H9 (cell line): Measurements from ENCODE around the gene KCNJ1. TPM values are rescaled to one million over a fixed set of nuclear protein-coding genes. Genes with fewer than 3 reads are reported as not detected.

Source experiments
- DNase-seq: peaks from one replicate; pipeline ENCODE4 v3.0.0-alpha.2; 2017
- H2AFZ ChIP-seq: one replicate; pipeline ENCODE4 v1.6.1; 2013; ENCODE audit warnings: mild to moderate bottlenecking, low read length, control low read depth, moderate library complexity
- H2AK5ac ChIP-seq: 2 replicates; pipeline ENCODE4 v1.6.1; 2013; ENCODE audit warnings: low read length, control low read depth, mixed read lengths; ENCODE audit not compliant: insufficient read length
- H2BK120ac ChIP-seq: one replicate; pipeline ENCODE4 v1.6.1; 2013; ENCODE audit warnings: low read depth, mild to moderate bottlenecking, low read length, control low read depth, inconsistent platforms; ENCODE audit not compliant: poor library complexity, severe bottlenecking
- H2BK12ac ChIP-seq: 2 replicates; pipeline ENCODE4 v1.6.1; 2013; ENCODE audit warnings: low read length, control low read depth, mixed read lengths, low read depth; ENCODE audit not compliant: insufficient read length
- H2BK15ac ChIP-seq: 2 replicates; pipeline ENCODE4 v1.6.1; 2013; ENCODE audit warnings: low read depth, low read length, control low read depth
- H2BK20ac ChIP-seq: one replicate; pipeline ENCODE4 v1.6.1; 2013; ENCODE audit warnings: low read depth, mild to moderate bottlenecking, low read length, control low read depth, inconsistent platforms; ENCODE audit not compliant: poor library complexity, severe bottlenecking
- H2BK5ac ChIP-seq: 2 replicates; pipeline ENCODE4 v1.6.1; 2013; ENCODE audit warnings: low read length, control low read depth, mixed read lengths; ENCODE audit not compliant: insufficient read length
- H3K14ac ChIP-seq: 2 replicates; pipeline ENCODE4 v1.6.1; 2013; ENCODE audit warnings: low read length, control low read depth; ENCODE audit not compliant: insufficient read depth
- H3K18ac ChIP-seq: 2 replicates; pipeline ENCODE4 v1.6.1; 2013; ENCODE audit warnings: low read depth, mild to moderate bottlenecking, mixed read lengths, low read length, control low read depth; ENCODE audit not compliant: insufficient read length
- H3K23ac ChIP-seq: 2 replicates; pipeline ENCODE4 v1.6.1; 2013; ENCODE audit warnings: low read length, control low read depth, mixed read lengths, low read depth; ENCODE audit not compliant: insufficient read length
- H3K23me2 ChIP-seq: 2 replicates; pipeline ENCODE4 v1.6.1; 2013; ENCODE audit warnings: low read depth, mild to moderate bottlenecking, mixed read lengths, low read length, control low read depth; ENCODE audit not compliant: insufficient read length, poor library complexity, severe bottlenecking
- H3K27ac ChIP-seq: 2 replicates; pipeline ENCODE4 v1.5.1; 2013; ENCODE audit warnings: low read length, control low read depth, mixed read lengths, low read depth; ENCODE audit not compliant: insufficient read length
- H3K27me3 ChIP-seq: 2 replicates; pipeline ENCODE4 v1.6.1; 2013; ENCODE audit warnings: low read length, control low read depth, inconsistent platforms; ENCODE audit not compliant: insufficient read depth
- H3K4ac ChIP-seq: 2 replicates; pipeline ENCODE4 v1.6.1; 2013; ENCODE audit warnings: low read depth, mild to moderate bottlenecking, control low read depth, inconsistent platforms, low read length, moderate library complexity
- H3K4me1 ChIP-seq: 2 replicates; pipeline ENCODE4 v1.6.1; 2013; ENCODE audit warnings: low read length, control low read depth, inconsistent platforms; ENCODE audit not compliant: insufficient read depth
- H3K4me2 ChIP-seq: 2 replicates; pipeline ENCODE4 v1.6.1; 2013; ENCODE audit warnings: low read length, control low read depth, mixed read lengths; ENCODE audit not compliant: insufficient read length, insufficient read depth
- H3K56ac ChIP-seq: 2 replicates; pipeline ENCODE4 v1.6.1; 2013; ENCODE audit warnings: low read depth, mild to moderate bottlenecking, mixed read lengths, low read length, control low read depth; ENCODE audit not compliant: insufficient read length
- H3K79me1 ChIP-seq: 2 replicates; pipeline ENCODE4 v1.6.1; 2013; ENCODE audit warnings: low read depth, mild to moderate bottlenecking, moderate library complexity, low read length, control low read depth, inconsistent platforms; ENCODE audit not compliant: insufficient read depth, poor library complexity, severe bottlenecking
- H3K79me2 ChIP-seq: 2 replicates; pipeline ENCODE4 v1.6.1; 2013; ENCODE audit warnings: low read length, control low read depth, inconsistent platforms; ENCODE audit not compliant: insufficient read depth
- H3K9ac ChIP-seq: 2 replicates; pipeline ENCODE4 v1.6.1; 2013; ENCODE audit warnings: low read length, control low read depth, mixed read lengths; ENCODE audit not compliant: insufficient read length; ENCODE audit errors: extremely low read depth
- H3K9me3 ChIP-seq: one replicate; pipeline ENCODE4 v1.6.1; 2013; ENCODE audit warnings: low read depth, low read length, inconsistent platforms; ENCODE audit not compliant: control insufficient read depth
- H3T11ph ChIP-seq: one replicate; pipeline ENCODE4 v1.6.1; 2013; ENCODE audit warnings: mild to moderate bottlenecking, low read length, control low read depth, inconsistent platforms
- H4K20me1 ChIP-seq: one replicate; pipeline ENCODE4 v1.6.1; 2013; ENCODE audit not compliant: control insufficient read depth, insufficient read length, insufficient read depth
- H4K5ac ChIP-seq: 2 replicates; pipeline ENCODE4 v1.6.1; 2013; ENCODE audit warnings: low read depth, mild to moderate bottlenecking, mixed read lengths, low read length, control low read depth; ENCODE audit not compliant: insufficient read length
- H4K8ac ChIP-seq: replicated peaks from 2 replicates; pipeline ENCODE4 v1.6.1; 2013; ENCODE audit warnings: low read length, control low read depth, mixed read lengths, low read depth; ENCODE audit not compliant: insufficient read length
- H4K91ac ChIP-seq: 2 replicates; pipeline ENCODE4 v1.6.1; 2013; ENCODE audit warnings: low read depth, mild to moderate bottlenecking, moderate library complexity, mixed read lengths, low read length, control low read depth; ENCODE audit not compliant: insufficient read length
- H3K27ac Mint-ChIP-seq, 3 experiments: 2 replicates in 2 of 3; 3 replicates in 1 of 3; pipeline ENCODE4 v1.8.0; 2020 to 2021; ENCODE audit warnings: mixed read lengths in 3 of 3, mild to moderate bottlenecking in 1 of 3, moderate library complexity in 1 of 3
- H3K27me3 Mint-ChIP-seq: 2 replicates; pipeline ENCODE4 v1.8.0; 2021; ENCODE audit warnings: low read depth, mild to moderate bottlenecking, moderate library complexity, mixed read lengths
- H3K36me3 Mint-ChIP-seq, 3 experiments: 2 replicates in 2 of 3; 3 replicates in 1 of 3; pipeline ENCODE4 v1.8.0; 2020 to 2021; ENCODE audit warnings: low read depth in 3 of 3, mixed read lengths in 3 of 3; ENCODE audit not compliant: insufficient read depth in 1 of 3
- H3K4me1 Mint-ChIP-seq, 2 experiments: 2 replicates each; pipeline ENCODE4 v1.8.0; 2020; ENCODE audit warnings: mixed read lengths in 2 of 2
- H3K4me3 Mint-ChIP-seq, 2 experiments: 2 replicates in 1 of 2; 3 replicates in 1 of 2; pipeline ENCODE4 v1.8.0; 2020 to 2021; ENCODE audit warnings: mild to moderate bottlenecking in 2 of 2, mixed read lengths in 2 of 2, moderate library complexity in 1 of 2
- H3K9me3 Mint-ChIP-seq, 2 experiments: 2 replicates in 1 of 2; 3 replicates in 1 of 2; pipeline ENCODE4 v1.8.0; 2020; ENCODE audit warnings: mild to moderate bottlenecking in 2 of 2, mixed read lengths in 2 of 2, moderate library complexity in 1 of 2
- WGBS: extraction: QIAGEN DNeasy Blood & Tissue Kit; methylation state at CpG from one replicate; pipeline ENCODE4 v1.1.7; 2013; ENCODE audit warnings: missing lambda C conversion rate, low lambda C conversion rate, mixed read lengths; ENCODE audit not compliant: insufficient read length; ENCODE audit errors: extremely low coverage; 5-methylcytosine and 5-hydroxymethylcytosine counted together
- total RNA-seq: library from RNA; stranded (reverse); gene quantifications from 2 replicates; pipeline ENCODE4 v1.2.1, GENCODE V29; 2021
- TF ChIP-seq, protein P1 (sequence below): fragments of 200-600 bp; sonication (generic); conservative IDR thresholded peaks from 3 replicates; pipeline ENCODE4 v1.8.0; 2021; ENCODE audit warnings: antibody characterized with exemption, mild to moderate bottlenecking

Gene KCNJ1
- total RNA-seq, 1 experiment from 2014 or later: not detected

DNA sequence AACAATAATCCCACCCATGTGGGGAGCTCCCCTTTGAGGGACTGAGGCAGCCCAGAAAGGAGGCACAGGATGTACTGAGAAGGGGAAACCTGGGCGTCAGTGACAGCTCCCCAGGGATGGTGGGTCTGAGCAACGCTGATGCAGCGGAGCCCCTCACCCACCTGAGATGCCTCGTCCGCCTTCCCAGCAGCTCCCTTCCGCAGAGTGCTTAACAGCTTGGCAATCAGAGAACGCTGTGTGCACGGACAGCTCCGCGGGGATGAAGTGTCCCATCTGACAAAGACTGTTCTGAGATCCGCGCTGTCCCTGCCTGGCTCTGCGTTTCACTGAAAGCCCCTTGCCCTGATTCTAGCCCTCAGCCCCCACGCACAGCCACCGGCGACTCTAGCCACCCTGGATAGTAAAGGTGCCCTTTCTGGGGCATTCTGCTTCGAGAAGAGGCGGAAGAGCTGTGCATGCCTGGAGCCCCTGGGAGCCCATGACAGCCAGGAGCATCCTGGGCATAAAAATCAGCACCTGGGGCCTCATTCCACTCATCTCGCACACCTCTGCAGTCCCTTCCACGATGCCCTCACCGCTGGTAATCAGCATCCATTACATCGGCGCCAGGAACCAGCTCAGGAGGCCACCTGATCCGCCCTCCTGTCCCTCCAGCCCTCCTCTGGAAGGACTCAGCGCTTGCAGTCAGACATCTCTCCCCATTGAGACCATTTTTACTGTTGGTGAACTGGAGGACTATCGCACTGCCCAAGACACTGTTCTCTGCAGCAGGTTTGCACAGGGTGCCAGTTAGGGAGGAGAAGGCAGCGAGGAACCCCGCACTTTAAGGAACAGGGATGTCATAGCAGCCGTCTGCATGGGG lies 34.8 kb upstream of the KCNJ1 start:
- Histone ChIP-seq H4K20me1 (peaks cover 4% of the 10 kb centered on the region), H3K27ac (no peak overlapping the region), H3K4me1 (peaks cover 2% of the 10 kb centered on the region; the same call in 1 of the 2 replicates), H3K23me2 (peaks cover 12% of the 10 kb centered on the region), H3K9ac (no peak overlapping the region), H3K4ac (no peak overlapping the region), H3K79me1 (no peaks in the 10 kb centered on the region), H3K9me3 (no peaks in the 10 kb centered on the region), H4K8ac (no peak overlapping the region), H3K56ac (no peak overlapping the region), H3K14ac (no peak overlapping the region), H3K18ac (no peak overlapping the region), H2AFZ (no peak overlapping the region), H4K5ac (no peak overlapping the region), H2BK5ac (no peak overlapping the region), H2BK120ac (no peak overlapping the region), H3K4me2 (peak overlapping the region; percentile 36), H2BK20ac (no peak overlapping the region), H3K79me2 (no peaks in the 10 kb centered on the region), H2AK5ac (no peak overlapping the region), H2BK15ac (no peak overlapping the region), H3K27me3 (peaks cover 59% of the 10 kb centered on the region), H4K91ac (no peak overlapping the region), H3K23ac (no peak overlapping the region), H2BK12ac (no peak overlapping the region), H3T11ph (no peak overlapping the region)
- Mint-ChIP-seq H3K27ac (peak overlapping the region in 1 of 3 experiments; percentile 37; a peak in 1 of 7 replicates), H3K9me3 (peaks cover 0 to 3% of the 10 kb centered on the region in 2 experiments; a peak in 3 of 5 replicates), H3K4me3 (peak overlapping the region; percentile 39 to 82), H3K36me3 (no peaks in the 10 kb centered on the region), H3K4me1 (peaks cover 34 to 45% of the 10 kb centered on the region in 2 experiments), H3K27me3 (peaks cover 97% of the 10 kb centered on the region)
- DNase-seq: peak; percentile 55
- TF ChIP-seq, protein P1, sequence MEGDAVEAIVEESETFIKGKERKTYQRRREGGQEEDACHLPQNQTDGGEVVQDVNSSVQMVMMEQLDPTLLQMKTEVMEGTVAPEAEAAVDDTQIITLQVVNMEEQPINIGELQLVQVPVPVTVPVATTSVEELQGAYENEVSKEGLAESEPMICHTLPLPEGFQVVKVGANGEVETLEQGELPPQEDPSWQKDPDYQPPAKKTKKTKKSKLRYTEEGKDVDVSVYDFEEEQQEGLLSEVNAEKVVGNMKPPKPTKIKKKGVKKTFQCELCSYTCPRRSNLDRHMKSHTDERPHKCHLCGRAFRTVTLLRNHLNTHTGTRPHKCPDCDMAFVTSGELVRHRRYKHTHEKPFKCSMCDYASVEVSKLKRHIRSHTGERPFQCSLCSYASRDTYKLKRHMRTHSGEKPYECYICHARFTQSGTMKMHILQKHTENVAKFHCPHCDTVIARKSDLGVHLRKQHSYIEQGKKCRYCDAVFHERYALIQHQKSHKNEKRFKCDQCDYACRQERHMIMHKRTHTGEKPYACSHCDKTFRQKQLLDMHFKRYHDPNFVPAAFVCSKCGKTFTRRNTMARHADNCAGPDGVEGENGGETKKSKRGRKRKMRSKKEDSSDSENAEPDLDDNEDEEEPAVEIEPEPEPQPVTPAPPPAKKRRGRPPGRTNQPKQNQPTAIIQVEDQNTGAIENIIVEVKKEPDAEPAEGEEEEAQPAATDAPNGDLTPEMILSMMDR: no peak
- no CpG with 5 or more reads among the region's 29 CpGs for WGBS
